Measurements from ENCODE around the gene SMIM27.

DNA sequence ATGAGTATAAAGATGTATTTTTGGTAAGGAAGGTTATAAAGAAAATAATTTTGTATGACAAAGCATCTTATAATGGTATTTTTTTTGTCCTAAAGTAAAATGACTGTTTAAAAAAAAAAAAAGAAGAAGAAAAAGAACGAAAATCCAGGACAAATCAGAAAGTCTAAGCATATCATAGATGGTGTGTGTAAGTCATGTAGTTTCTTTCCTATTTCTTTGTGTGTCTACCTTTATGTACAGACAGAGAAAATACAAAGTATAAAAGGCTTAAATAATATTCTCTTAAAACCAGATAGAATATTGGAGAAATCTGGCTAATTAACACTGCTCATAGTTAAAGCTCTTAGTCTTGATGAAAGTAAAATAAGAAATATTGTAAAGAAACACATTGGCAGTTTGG lies 33.9 kb upstream of the SMIM27 start:
- TF ChIP-seq POLR2A (IDR thresholded peaks at IDR 0.05) = no peak
- TF ChIP-seq, protein P1, sequence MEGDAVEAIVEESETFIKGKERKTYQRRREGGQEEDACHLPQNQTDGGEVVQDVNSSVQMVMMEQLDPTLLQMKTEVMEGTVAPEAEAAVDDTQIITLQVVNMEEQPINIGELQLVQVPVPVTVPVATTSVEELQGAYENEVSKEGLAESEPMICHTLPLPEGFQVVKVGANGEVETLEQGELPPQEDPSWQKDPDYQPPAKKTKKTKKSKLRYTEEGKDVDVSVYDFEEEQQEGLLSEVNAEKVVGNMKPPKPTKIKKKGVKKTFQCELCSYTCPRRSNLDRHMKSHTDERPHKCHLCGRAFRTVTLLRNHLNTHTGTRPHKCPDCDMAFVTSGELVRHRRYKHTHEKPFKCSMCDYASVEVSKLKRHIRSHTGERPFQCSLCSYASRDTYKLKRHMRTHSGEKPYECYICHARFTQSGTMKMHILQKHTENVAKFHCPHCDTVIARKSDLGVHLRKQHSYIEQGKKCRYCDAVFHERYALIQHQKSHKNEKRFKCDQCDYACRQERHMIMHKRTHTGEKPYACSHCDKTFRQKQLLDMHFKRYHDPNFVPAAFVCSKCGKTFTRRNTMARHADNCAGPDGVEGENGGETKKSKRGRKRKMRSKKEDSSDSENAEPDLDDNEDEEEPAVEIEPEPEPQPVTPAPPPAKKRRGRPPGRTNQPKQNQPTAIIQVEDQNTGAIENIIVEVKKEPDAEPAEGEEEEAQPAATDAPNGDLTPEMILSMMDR (IDR thresholded peaks at IDR 0.05) = no peak
- no peak for TF ChIP-seq POLR2AphosphoS5 (IDR thresholded peaks at IDR 0.05; ENCODE audit: insufficient read depth in 1 of 2, low read depth in 1 of 2)

Measured in vagina (tissue), 2 donors.